K562 (cell line): ENCODE measurements around the gene MAGEA4.

Experiments
- BHLHE40 ChIP-seq: IDR thresholded peaks from 2 replicates; pipeline ENCODE4 v1.6.1; 2011; ENCODE audit warnings: low read length, improper control_type of control experiment
- BRF1 ChIP-seq: IDR thresholded peaks from 3 replicates; pipeline ENCODE4 v1.6.1; 2011; ENCODE audit warnings: borderline replicate concordance, mild to moderate bottlenecking; ENCODE audit not compliant: insufficient read length; ENCODE audit errors: extremely low read depth
- EP300 ChIP-seq: IDR thresholded peaks from 2 replicates; pipeline ENCODE4 v1.6.1; 2012; ENCODE audit warnings: low read length, improper control_type of control experiment
- HDAC2 ChIP-seq: fragments of 450-650 bp; IDR thresholded peaks from 2 replicates; pipeline ENCODE4 v1.6.1; 2016; ENCODE audit warnings: mild to moderate bottlenecking
- JUND ChIP-seq, 2 experiments: IDR thresholded peaks; 2 replicates in 1 of 2; 3 replicates in 1 of 2; pipeline ENCODE4 v1.6.1; 2011; ENCODE audit warnings: borderline replicate concordance in 2 of 2, low read depth in 2 of 2, low read length in 2 of 2, improper control_type of control experiment in 1 of 2, missing biosample characterization in 1 of 2, missing genetic modification characterization in 1 of 2, missing genetic modification reagents in 1 of 2
- PRMT5 ChIP-seq: sonication (generic); formaldehyde crosslinking; IDR thresholded peaks from 2 replicates; pipeline ENCODE4 v1.5.0; 2020; ENCODE audit warnings: missing genetic modification reagents
- PYGO2 ChIP-seq: fragments of 450-650 bp; IDR thresholded peaks from 2 replicates; pipeline ENCODE4 v1.6.1; 2016; ENCODE audit warnings: mild to moderate bottlenecking, missing genetic modification characterization, moderate library complexity, missing compliant biosample characterization
- ZSCAN32 ChIP-seq: fragments of 450-650 bp; formaldehyde crosslinking; IDR thresholded peaks from 2 replicates; pipeline ENCODE4 v1.4.0; 2020; ENCODE audit warnings: mild to moderate bottlenecking, moderate library complexity
- TF ChIP-seq, protein P1 (sequence below), 3 experiments: IDR thresholded peaks in 2 of 3; conservative IDR thresholded peaks in 1 of 3; 2 replicates each; pipeline ENCODE4 v1.5.1; 2011 to 2012; ENCODE audit warnings: low read length in 3 of 3, mild to moderate bottlenecking in 3 of 3, control low read depth in 2 of 3, improper control_type of control experiment in 1 of 3, inconsistent platforms in 1 of 3, low read depth in 1 of 3, mixed read lengths in 1 of 3, moderate library complexity in 1 of 3; ENCODE audit not compliant: insufficient read depth in 2 of 3
- TF ChIP-seq, protein P2 (sequence below): sonication (generic); formaldehyde crosslinking; IDR thresholded peaks from 2 replicates; pipeline ENCODE4 v1.5.0; 2020; ENCODE audit warnings: missing genetic modification reagents

DNA sequence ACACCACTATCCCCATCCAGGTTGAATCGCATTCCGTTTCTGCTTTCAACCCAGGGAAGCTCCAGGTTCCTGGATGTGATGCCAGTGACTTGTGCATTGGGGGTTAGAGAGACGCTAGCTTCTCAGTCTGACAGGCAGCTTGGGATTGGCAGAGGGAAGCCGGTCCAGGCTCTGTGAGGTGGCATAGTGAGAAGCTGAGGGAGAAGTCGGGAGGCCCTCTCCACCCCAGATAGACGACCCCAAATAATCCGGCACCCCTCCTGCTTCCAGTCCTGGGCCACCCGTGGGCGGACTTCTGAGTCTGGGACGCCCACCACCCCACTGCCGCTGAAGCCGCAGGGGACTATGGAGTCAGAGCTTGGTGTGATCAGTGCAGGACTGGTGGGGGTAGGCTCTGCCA lies 7.4 kb downstream of the MAGEA4 start:
- TF ChIP-seq BRF1 (no peak), HDAC2 (no peak), PRMT5 (no peak), ZSCAN32 (CRISPR knock-in tag) (no peak), EP300 (no peak), BHLHE40 (no peak), JUND (IDR thresholded peaks at IDR 0.05; ENCODE audit: borderline replicate concordance, low read depth, low read length) (no peak), JUND (tag; IDR thresholded peaks at IDR 0.05; ENCODE audit: borderline replicate concordance, low read depth, low read length) (no peak), PYGO2 (tag) (no peak)
- TF ChIP-seq, protein P1, sequence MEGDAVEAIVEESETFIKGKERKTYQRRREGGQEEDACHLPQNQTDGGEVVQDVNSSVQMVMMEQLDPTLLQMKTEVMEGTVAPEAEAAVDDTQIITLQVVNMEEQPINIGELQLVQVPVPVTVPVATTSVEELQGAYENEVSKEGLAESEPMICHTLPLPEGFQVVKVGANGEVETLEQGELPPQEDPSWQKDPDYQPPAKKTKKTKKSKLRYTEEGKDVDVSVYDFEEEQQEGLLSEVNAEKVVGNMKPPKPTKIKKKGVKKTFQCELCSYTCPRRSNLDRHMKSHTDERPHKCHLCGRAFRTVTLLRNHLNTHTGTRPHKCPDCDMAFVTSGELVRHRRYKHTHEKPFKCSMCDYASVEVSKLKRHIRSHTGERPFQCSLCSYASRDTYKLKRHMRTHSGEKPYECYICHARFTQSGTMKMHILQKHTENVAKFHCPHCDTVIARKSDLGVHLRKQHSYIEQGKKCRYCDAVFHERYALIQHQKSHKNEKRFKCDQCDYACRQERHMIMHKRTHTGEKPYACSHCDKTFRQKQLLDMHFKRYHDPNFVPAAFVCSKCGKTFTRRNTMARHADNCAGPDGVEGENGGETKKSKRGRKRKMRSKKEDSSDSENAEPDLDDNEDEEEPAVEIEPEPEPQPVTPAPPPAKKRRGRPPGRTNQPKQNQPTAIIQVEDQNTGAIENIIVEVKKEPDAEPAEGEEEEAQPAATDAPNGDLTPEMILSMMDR (IDR thresholded peaks at IDR 0.05 in 2 of 3, conservative IDR thresholded peaks at IDR 0.05 in 1 of 3; ENCODE audit: insufficient read depth in 2 of 3, low read depth in 1 of 3, low read length in 3 of 3) = no peak
- TF ChIP-seq, protein P2, sequence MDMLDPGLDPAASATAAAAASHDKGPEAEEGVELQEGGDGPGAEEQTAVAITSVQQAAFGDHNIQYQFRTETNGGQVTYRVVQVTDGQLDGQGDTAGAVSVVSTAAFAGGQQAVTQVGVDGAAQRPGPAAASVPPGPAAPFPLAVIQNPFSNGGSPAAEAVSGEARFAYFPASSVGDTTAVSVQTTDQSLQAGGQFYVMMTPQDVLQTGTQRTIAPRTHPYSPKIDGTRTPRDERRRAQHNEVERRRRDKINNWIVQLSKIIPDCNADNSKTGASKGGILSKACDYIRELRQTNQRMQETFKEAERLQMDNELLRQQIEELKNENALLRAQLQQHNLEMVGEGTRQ (CRISPR knock-in tag) = no peak
